NCI-H345 treated with DMSO at 0.1 percent for 48 hours (cell line): Measurements from ENCODE around the gene LATS1.
"Not testable (repeated sequence)": the region's sequence is repeated elsewhere in the genome, so short reads cannot be mapped to it uniquely, and the experiment has no call there.

Source experiments
- DNase-seq: peaks from one replicate; lab custom pipeline; 2025; ENCODE audit not compliant: unreplicated experiment; lab: John Stamatoyannopoulos, UW

LATS1 gene

DNA sequence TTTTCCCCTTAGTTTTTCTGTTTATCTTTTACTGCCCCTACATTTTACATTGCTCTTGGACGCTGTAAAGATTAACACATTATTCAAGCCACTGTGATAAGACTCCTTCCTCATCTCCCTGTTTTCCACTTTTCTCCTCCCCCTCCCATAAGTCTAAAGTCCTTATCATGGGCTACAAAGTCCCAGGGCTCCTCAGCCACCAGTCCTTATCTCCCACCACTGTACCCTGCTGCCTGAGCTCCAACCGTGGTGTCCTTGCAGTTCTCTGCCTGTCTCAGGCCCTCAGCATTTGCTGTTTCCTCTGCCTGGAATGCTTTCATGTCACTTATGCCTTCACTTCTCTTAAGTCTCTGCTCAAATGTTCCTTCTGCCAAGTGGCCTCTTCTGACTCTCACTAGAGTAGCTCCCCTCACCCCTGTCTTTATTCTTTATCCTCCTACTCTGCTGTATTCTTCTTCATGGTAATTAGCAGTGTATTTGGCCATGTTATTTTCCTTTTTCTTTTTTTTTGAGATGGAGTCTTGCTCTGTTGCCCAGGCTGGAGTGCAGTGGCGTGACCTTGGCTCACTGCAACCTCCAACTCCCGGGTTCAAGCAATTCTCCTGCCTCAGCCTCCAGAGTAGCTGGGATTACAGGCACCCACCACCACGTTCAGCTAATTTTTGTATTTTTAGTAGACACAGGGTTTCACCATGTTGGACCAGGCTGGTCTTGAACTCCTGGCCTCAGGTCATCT, 10.8 kb upstream of the LATS1 start:
- DNase-seq, result no peak

DNA sequence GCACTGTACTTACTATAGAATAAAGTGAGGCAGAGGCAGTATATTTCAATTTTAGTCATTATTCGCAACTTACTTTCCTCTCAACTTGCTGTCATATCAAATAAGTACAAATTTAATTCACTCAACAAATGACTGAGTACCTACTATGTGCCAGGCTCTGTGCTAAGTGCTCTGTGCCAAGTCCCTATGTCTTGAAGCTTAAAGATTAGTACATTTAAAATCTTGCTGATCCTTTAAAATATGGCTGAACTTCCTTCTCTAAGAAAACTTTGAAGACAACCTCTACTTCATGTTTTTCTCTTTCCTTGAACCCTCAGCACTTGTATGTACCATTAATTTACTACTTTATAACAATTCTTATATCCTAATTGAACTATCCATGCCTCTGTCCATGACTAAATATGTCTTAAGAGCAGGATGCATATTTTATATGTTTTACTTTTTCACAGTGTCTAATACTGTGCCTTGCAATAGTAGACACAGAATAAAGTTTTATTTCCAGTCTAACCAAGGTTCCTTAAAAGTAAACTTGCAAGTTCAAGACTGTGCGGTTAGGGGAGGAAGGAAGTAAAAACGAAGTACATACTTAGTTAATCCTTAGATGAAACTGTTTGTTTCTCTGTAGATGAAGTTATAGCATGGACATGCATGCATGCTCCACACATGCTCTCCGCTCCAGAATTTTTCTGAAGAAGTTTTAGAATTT, 10.0 kb upstream of the LATS1 start:
- no peak for DNase-seq

DNA sequence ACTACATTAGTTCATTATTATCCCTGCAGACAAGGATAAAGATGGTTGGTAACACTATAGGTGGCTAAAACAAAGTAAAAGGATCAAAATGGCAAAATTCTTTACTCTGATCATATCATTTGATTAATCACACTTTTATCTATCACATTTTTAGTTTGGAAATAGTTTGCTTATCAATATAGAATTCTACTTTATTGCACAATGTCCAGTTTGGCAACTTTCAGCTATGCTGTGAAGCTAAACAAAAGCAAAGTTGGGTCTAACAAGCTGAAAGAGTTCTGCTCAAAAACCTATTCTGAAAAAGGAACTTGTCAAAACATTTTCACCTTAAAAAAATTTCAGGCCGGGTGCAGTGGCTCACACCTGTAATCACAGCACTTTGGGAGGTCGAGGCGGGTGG, 7.9 kb upstream of the LATS1 start:
- DNase-seq, result no peak

DNA sequence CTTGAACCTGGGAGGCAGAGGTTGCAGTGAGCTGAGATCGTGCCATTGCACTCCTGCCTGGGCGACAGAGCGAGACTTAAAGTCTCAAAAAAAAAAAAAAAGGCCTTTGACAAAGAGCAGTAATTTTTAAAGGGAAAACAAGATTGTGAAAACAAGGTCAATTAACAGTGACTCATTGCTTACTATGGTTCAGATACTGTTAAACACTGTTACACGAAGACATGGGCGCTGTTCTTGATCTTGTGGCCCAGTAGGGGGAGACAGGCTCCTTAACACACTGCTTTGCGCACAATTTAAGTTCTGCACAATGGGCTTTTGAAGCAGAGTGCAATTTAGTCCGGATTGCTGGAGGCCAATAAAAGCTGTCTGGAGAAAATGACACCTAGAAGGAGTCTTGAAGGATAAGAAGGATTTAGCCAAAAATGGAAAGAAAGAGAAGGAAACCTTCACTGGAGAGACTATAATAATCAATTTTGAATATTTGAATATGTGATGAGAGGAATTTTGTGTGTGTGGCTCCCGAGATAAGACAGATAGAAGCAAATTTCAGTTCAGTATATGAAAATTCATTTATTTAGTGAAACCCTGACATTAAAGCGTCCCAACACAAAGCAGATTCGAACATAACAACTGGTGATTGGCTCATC, 6.0 kb upstream of the LATS1 start:
- peak; percentile 6 for DNase-seq

DNA sequence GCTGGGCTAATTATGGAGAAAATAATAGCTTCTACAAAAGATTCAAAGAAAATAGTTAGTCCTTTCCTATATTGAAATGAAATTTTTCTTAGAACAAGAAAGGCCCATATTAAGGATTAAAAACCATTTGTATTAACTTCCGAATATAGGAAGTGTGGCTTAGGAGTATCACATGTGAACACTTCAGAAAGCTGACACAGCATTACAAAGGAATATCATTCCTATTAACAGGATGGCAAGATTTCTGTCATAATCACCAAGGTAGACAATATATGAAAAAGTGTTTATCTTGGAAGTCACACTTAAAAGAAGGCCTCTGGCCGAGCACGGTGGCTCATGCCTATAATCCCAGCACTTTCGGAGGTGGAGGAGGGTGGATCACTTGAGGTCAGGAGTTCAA, 5.4 kb upstream of the LATS1 start:
- DNase-seq, result no peak

DNA sequence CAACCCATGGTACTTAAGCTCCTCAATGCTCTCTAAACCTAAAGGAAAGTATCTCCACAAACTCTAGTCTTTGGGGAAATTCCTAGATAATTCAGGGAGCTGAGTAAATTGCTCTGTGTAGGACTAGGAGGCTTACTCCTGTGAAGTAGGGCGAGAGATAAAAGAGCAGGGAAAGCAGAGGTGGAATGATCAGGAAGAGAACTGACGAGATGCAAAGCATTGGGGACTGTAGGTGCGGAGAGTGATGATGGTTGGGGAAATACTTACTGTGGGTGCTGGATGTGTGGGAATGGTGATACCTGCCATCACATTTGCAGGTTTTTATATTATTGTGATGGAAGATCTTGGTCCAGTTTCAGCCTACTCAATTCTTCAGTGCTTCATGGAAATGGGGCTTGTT, 1.6 kb upstream of the LATS1 start:
- DNase-seq, result no peak

DNA sequence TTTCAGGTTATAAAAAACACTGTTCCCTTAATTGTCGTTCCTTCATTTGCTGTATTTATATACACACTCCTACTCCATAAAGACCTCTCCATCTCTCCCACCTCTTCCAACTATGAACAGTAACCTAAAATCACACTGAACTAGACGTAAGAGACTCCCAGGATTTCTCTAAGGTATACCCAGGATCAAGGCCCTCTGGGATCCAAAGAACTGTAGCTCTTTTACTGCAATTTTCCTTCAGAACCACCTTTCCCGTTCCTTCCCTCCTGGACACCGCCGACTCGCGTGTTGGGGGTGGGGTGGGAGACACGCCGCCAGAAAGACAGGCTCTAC, 680 bp downstream of the LATS1 start:
- peak; percentile 54 for DNase-seq

DNA sequence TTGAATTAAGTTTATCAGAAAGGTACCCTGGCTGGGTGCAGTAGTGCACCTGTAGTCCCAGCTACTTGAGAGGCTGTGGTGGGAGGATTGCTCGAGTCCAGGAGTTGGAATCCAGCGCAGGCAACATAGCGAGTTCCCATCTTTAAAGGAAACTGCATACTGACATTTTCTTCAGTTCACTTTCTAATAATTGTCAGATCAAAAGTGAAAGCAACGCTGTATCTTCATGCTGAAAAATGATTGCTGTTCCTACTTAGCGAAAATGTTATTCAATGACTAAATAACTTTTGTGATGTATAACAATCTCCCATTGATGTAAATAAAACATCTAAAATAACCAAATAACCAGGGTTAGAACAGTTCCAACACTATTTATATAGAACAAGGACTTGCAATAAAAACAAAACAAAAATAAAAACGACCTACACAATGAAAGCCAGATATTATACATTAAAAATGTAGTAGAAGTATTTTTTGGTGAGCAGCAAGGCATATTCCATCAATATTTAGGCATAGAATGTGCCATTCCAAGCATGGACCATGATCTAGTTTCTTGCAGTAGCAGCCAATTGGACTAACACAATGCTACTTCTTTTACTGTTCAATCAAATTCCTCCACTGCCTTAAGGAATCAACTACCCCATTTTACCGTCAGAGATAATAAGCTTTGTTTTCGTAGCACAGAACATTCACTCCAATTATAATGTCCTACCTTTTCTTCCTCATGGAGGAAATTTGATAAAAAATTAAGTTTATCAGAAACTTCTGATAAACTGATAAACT, 1.5 kb downstream of the LATS1 start:
- no peak for DNase-seq

DNA sequence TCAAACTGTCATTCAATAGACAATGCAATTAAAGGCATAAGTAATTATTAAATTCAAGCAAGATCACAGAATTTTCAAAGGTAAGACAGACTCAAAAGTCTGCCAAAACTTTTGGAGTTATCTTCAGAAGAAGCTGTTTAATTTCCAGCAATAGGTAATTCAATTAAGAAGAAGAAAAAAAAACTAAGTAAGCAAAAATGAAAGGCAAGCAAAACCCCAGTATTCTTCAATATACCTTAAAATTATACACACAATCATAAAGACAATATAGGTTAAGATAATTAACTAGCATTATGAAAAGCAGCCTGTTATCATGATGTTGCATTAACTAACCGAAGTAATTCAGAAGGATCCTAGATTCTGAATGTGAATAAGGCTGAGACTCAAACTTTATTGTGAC, 3.5 kb downstream of the LATS1 start:
- DNase-seq, result no peak

DNA sequence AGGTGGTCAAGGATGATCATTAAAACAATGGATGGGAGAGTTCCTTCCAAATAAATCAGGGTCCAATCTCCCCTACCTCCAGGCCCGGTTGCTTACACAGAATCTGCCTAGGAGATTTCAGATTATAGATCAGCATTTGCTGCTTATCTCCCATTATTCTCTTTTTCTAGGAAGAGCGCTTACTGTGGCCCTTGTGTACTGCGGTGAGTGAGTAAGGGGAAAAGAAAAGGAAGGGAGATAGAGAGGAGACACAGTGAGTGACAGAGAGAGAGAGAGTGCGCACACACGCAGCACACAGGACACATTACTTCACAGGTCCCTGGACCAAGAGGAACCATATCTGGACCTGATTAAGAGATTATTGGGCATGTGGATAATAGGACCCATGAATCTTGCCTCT, 6.2 kb downstream of the LATS1 start:
- no peak for DNase-seq

DNA sequence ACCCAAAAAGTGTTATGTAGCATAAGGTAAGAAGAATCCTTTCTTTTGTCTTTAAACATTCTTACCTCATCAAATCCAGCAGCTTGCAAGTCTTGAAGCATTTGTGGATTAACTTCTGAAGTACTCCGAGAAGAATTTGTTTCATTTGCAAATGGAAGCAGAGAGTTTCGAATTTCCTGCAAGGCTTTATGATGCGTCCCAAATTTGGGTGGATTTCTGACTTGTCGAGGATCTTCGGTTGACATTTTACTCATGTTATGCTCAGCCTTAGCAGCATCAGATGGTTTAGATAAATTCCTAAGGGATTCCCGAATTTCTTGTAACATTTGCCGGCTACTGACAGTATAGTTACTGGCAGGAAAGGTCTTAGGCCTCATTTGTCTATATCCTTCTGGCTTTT, 16.2 kb downstream of the LATS1 start:
- DNase-seq, result no peak

DNA sequence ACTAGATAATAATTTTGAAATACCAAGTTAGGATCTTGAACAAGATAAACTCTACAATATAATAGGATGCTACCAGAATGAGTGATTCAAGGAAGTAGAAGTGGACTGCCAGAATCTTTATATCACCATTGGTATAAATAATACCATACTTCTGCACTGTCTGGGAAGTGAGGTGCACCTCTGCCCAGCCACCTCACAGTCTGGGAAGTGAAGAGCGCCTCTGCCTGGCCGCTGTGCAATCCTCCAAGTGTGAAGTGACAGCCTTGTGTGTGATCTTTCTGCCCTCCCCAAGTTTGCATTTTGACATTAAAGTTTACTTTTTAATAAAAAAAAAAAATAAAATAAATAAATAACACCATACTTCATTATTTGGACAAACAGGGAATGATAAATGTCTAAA, 18.8 kb downstream of the LATS1 start:
- no peak for DNase-seq

DNA sequence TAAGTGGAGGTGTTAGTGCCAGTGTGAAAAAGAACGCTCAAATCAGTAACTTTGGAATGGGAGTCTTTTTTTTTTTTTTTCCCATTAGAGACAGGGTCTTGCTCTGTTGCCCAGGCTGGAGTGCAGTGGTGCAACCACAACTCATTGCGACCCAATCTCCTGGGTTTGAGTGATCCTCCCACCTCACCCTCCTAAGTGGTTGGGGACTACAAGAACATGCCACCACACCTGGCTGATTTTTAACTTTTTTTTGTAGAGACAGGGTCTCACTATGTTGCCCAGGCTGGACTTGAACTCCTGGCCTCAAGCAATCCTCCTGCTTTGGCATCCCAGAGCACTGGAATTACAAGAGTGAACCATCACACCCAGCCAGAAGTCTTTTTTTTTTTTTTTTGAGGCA, 19.7 kb downstream of the LATS1 start:
- DNase-seq, result no peak

DNA sequence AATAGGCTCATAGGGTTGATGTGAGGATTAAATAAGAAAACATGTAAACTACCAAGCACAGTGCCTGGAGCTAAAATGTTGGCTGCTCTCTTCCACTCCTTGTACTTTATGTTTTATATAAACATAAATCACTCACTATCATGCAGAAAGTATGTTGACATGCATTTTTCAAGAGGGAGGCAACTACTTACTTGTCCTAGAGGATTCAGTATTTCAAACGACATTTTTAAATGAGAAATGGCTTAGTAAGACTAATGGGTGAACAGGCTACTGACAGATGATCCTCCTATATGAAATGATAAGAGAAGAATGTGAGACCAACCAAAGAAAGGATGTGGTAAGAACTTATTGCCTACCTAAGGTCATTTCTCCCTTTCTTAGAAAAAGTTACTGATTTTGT, 21.0 kb downstream of the LATS1 start:
- no peak for DNase-seq

DNA sequence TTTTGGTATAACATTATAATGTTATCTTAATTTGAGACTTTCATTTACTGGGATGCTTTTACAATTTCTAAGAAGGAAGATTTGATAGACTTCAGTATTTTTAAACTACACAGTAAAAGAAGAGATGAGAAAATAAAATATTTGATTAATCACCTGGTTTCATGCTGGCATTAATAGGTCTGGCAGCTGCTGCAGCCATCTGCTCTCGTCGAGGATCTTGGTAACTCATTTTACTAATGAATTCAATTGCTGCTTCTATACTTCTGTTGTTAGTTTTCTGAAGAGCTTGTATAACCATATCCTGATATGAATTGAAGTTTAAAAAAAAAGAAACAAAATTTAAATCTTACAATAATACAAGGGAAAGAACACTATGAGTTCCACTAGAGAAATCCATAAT, 23.0 kb downstream of the LATS1 start:
- DNase-seq, result no peak

DNA sequence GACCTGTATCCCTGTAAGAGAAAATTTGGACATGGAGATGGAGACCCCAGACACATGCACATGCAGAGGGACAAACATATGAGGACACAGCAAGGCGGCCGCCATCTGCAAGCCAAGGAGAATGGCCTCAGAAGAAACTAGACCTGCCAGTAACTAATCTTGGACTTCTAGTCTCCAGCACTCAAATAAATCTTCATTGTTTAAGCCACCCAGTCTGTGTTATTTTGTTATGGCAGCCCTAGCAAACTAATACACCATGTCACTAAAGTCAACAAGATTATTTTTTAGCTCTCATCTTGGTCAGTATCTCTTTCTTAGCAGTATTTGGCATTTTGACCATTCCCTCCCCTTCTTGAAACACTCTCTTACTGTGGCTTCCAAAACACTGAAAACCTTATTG, 26.7 kb downstream of the LATS1 start:
- DNase-seq, result no peak

DNA sequence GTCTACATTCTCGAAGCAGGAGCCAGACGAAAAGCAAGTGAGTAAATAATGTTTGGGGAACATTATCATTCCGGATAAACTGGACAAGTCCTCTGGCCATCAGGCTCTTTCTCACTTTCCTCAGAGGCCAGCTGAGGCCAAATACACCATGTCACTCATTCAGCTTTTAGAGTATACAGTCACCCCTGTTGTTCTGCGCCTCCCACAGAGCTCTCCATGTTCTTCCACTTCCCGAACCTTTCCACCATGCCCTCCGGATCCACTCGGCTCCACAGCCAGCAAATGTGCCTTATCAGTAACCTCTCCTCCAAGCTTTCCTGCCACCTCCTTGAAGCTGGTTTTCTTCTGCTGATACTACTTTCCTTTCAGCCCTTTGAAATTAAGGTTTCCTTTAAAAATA, 31.7 kb downstream of the LATS1 start:
- no peak for DNase-seq

DNA sequence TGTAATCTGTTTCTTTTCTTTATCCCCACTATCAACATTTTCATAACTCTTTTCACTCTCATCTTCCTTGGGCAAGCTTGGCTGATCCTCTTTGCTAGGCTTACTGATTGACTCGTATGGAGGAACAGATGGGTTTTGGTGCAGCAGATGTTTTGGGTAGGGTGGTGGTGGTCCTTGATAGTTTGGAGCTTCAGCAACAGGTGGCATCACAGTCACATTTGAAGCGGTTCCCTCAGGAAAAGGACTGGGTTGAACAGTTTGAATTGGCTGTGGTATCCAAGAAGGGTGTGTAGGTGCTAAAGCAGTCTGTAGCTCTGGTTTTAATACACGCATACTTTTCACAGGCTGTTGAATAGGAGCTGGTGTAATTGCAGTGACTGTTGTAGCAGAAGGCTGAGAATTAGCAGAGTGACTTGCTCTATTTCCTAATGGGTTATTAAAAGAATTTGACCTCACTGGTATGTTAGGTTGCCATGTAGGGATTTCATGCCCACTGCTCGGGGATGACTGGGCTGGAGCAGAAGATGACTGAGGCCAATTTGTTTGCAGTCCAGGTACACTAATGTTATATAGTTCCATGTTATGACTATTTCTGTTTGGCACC, 34.5 kb downstream of the LATS1 start:
- DNase-seq, result no peak

DNA sequence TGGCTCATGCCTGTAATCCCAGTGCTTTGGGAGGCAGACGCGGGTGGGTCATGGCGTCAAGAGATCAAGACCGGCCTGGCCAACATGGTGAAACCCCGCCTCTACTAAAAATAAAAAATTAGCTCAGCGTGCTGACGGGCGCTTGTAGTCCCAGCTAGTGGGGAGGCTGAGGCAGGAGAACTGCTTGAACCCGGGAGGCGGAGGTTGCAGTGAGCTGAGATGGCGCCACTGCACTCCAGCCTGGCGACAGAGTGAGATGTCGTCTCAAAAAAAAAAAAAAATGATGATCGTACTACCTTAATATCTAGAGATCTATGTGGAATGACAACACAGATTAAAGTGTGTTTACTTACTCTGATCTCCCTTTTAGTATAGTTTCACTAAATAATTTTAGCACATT, 36.1 kb downstream of the LATS1 start:
- not testable (repeated sequence) for DNase-seq

DNA sequence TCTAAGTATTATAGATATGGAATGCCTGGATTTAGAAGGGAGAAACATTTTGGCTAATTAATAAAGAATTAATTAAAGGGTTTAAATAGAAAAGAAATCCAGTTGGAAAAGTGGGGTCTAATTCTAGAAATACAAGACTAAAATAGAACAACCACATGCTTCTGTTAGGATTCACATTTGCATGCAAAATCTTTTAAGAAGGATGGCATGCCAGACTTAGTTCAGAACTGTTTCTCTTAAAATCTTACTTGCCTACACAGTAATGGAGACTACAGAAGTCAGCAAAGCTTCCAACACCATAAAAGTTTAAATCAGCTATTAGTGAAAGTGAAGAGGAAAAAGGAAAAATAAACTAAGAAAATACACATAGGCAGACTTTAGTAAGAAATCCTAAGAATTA, 36.7 kb downstream of the LATS1 start:
- DNase-seq, result no peak

DNA sequence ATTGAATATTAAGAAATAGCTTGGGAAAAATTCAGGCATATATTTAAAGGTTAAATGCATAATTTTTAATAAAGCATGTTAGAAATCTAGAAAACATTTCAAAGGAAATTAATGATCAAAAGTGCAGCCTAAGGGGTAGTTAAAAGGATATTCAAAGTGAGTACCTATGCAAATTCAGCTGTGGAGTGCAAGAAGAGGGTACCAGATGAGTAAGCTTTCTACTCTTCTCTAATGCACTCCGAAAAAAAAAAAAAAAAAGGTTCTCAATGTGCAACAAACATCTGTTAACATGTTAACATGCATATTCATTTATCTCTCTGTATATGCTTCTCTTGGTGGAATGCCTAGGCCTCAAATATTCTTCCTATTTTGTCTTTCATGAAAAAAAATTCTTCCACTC, 37.4 kb downstream of the LATS1 start:
- no peak for DNase-seq
